Activated T-cell treated with anti-CD3 and anti-CD28 coated beads for 1 hour (primary cell): ENCODE results near the gene PRKN.
A peak's percentile ranks its signal among the peaks of the same experiment; 100 is the strongest.

Source experiments
- DNase-seq: peaks from one replicate; pipeline ENCODE4 v3.0.0-alpha.2; 2020; ENCODE audit warnings: low read depth

Gene PRKN

DNA sequence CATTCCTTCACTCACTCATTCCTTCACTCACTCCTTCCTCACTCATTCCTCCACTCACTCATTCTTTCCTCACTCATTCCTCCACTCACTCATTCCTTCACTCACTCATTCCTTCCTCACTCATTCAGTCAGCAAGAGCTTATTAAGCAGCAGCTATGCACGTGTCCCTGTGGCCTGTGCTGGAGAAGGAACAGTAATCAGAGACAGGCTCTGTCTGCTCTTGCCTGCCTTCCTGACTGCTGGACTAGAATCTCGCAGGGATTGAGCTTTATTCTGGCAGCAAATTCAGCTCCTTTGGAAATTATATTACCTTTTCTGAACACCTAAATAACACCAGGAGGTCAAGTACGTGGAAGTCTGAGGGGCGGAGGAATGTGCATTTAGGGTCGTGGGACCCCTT is 1314.8 kb downstream of the PRKN start:
- no peak for DNase-seq

GRCh38 chr6:161411265-161411944 is 1316.2 kb downstream of the PRKN start:
- DNase-seq = no peak

GRCh38 chr6:161410736-161411135 is 1316.8 kb downstream of the PRKN start:
- no peak for DNase-seq

- DNase-seq = no peak
These were observed 1317.5 kb downstream of the PRKN start for GRCh38 chr6:161410076-161410475.

- no peak for DNase-seq
These were observed 1318.2 kb downstream of the PRKN start for GRCh38 chr6:161409353-161409752.

- no peak for DNase-seq
These were observed 1319.5 kb downstream of the PRKN start for GRCh38 chr6:161408041-161408440.

- no peak for DNase-seq
These were observed 1320.0 kb downstream of the PRKN start for GRCh38 chr6:161407581-161407980.

GRCh38 chr6:161407115-161407514 is 1320.5 kb downstream of the PRKN start:
- no peak for DNase-seq

- DNase-seq = no peak
These were observed 1320.9 kb downstream of the PRKN start for GRCh38 chr6:161406646-161407045.

DNA sequence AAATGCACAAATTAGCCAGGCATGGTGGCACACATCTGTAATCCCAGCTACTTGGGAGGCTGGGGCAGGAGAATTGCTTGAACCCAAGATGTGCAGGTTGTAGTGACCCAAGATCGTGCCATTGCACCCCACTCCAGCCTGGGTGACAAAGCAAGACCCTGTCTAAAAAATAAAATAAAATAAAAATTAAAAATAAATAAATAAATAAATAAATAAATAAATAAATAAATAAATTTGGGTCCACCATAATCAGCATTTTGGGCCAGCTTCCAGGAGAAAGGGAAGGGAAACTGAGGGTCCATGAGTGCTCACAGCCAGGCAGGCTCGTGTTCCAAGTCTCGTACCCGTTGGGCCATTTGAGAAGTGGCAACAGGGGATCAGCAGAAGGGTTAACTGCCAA is 1322.1 kb downstream of the PRKN start:
- DNase-seq = no peak

DNA sequence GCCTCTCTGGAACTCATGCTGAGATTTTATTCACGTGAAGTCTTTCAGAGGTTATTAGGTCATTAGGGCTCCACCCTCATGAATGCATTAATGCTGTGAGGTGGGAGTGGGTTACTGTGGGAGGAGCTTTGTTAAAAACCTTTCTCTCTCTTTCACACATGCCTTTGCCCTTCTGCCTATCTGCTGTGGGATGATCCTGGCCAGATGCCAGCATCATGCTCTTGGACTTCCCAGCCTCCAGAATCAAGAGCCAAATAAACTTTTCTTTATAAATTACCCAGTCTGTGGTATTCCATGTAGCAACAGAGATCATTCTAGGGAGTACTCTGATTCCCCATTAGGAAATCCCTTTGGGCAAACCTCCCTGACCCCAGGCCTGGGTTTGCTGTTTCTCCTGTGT is 1323.8 kb downstream of the PRKN start:
- no peak for DNase-seq

DNA sequence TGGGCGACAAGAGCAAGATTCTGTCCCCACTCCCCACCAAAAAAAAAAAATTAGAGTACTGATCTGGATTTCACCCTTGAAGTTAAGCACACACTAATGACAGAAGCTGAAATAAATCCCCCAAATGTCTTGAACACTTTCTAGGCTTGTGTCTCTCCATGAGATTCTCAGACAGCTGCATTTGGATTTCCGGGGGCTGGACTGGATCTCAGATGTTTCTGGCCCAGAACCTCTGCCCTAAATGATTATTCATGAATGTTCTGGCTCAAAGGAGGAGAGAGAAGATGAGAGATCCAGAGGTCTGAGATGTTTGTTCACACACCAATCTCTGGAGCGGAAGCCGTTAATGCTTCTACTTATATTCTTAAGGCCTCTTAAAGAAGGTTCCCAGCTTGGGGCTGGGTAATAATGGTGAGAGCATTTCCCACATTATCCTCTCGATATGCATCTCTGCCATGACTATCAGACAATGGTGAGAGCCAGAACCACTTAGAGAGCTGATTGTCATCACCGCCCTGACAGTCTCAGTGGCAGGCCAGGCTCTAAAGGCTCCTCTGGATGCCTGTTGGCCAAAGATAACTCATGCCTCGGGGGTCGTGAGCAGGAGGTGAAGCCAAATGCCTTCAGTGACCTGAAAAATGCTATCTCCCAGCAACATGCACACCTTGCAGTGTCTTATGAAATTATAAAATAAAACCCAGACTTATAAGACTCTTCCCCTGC is 1325.8 kb downstream of the PRKN start:
- no peak for DNase-seq

DNA sequence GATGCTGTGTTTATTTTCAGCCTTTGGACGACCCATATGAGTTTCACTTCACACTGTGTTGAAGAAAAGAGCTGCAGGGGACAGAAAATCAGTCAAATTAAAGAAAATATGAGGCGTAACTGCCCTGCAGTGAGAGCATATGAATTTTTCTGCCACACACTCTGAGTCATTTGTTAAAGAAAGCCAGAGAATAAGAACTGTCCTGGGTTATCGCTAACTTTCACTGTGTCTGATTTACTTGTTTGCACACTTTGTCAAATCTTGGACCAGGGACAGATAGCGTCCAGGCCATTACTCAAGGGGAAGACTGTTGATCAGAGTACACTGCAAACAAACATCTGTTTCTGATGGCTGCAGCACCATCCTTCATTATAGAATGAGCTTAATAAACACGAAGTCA is 1326.9 kb downstream of the PRKN start:
- DNase-seq = no peak

GRCh38 chr6:161396539-161396938 is 1331.0 kb downstream of the PRKN start:
- DNase-seq = no peak

- DNase-seq = no peak
These were observed 1331.8 kb downstream of the PRKN start for GRCh38 chr6:161395716-161396231.

GRCh38 chr6:161394437-161394836 is 1333.1 kb downstream of the PRKN start:
- no peak for DNase-seq

DNA sequence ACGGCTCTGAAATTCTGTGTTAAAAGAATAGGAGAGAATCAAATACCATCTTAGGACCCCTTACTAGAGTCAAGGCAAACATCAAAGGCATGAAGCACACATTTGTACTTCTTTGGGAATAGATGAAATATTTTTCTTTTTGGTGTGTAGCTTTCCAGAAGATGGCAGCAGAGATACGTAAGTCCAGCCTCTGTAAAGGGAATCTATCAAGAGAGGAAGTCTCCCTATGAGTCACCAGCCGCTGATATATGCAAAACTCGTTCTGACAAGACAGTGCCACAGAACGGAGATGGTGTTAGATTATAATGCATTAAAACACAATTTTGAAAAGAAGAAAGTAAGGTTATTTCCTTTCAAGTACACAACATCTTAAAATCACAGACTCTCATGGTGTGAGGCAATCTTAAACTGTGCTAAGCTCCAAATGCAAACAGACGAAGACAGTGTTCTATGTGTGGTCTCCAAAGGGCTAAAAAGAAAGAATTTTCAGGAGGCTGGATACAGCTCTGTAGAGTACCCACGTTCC is 1333.7 kb downstream of the PRKN start:
- peak; percentile 11 for DNase-seq

DNA sequence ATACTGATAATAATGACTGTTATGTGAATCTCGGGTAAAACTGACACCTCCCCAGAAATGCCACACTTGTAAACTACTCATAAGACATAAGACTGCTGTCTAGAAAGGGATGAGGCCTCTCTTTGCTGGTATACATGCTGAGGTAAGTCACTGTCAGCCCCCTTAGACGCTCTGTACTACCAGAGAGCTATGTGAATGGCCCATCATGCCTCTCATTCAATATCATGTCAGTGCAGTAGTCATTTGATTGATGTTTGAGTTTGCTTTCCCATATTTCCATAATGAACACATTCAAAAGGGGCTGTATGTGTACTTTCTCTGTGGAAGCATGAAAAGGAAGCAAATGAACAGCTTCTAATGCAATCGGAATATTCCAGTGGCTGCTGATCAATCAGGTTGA is 1334.3 kb downstream of the PRKN start:
- DNase-seq = no peak

GRCh38 chr6:161389756-161390155 is 1337.8 kb downstream of the PRKN start:
- no peak for DNase-seq

DNA sequence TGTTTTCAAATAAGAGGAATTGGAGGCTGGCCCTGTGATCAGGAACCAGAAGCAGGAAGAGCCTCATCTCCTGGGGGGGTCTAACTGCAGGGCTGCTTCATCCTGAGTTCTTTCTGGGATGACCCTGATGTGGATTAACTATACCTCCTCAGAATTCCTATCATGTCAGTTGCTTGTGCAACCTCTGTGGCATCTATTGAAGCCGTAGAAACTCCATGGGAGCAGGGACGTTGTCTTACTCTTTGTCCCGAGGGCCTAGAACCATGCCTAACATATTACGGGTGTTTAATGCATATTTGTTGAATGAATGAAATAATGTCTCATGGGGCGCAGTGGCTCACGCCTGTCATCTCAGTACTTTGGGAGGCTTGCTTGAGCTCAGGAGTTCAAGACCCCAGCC is 1343.6 kb downstream of the PRKN start:
- DNase-seq = no peak

DNA sequence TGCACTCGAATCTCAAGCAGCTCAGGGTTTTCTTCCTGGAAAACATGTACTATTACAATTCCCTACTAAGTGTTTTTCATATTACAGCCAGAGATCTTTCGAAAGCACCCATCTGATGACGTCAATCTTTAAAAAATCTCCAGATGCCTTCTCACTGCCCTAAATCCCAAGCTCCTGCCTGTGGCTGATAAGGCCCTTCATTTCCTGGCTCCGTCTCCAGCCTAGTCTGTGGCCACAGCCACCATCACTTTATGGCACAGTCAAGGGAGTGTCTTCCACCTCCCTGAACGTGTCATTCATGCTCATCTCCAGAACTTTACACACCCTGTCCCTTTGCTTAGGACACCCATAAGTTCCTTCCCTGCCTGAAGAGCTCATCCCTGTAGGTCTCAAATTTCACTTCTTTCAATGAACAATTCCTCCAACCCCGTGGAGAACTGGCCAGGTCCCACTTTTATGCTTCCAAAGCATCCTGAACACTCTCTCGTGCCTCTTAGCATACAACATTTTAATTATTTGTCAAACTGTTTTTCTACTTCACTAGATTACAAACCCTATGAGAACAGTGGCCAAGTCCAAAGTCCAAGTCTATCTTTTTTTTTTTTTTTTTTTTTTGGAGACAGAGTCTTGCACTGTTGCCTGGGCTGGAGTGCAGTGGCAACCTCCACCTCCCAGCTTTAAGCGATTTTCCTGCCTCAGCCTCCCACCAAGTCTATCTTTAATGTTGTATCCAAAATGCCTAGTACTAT is 1347.6 kb downstream of the PRKN start:
- DNase-seq = no peak

- no peak for DNase-seq
These were observed 1349.5 kb downstream of the PRKN start for GRCh38 chr6:161378115-161378514.

GRCh38 chr6:161377116-161377515 is 1350.5 kb downstream of the PRKN start:
- DNase-seq = no peak
